Kidney (tissue), 14 donors: ENCODE measurements around the gene CSF1. TPM values are rescaled to one million over a fixed set of nuclear protein-coding genes. Genes with fewer than 3 reads are reported as not detected.

ENCODE experiments used
- DNase-seq, 5 donors: peaks; one replicate each; pipeline ENCODE4 v3.0.0-alpha.2; 2013 to 2020
- FAIRE-seq: peaks from 2 replicates; lab custom pipeline; 2012; peaks lifted over from hg19 to GRCh38; lab: Jason Lieb, UNC
- H3K27ac ChIP-seq, 2 donors: one replicate each; pipeline ENCODE4 v1.7.0; 2013; ENCODE audit warnings: low read depth in 2 of 2, low read length in 2 of 2, inconsistent platforms in 1 of 2
- H3K27me3 ChIP-seq: one replicate; pipeline ENCODE4 v1.7.1; 2013; ENCODE audit warnings: low read length, inconsistent platforms; ENCODE audit not compliant: control insufficient read depth, insufficient read depth
- H3K36me3 ChIP-seq, 3 donors: one replicate each; pipeline versions ENCODE4 v1.7.0 to v1.7.1; 2013; ENCODE audit warnings: low read length in 3 of 3, control low read depth in 1 of 3, inconsistent platforms in 1 of 3; ENCODE audit not compliant: insufficient read depth in 3 of 3, control insufficient read depth in 2 of 3
- H3K4me1 ChIP-seq, 3 donors: one replicate each; pipeline versions ENCODE4 v1.7.0 to v1.7.1; 2013; ENCODE audit warnings: low read length in 3 of 3, inconsistent platforms in 1 of 3, low read depth in 1 of 3; ENCODE audit not compliant: control insufficient read depth in 2 of 3, insufficient read depth in 2 of 3
- H3K4me3 ChIP-seq, 3 donors: one replicate each; pipeline versions ENCODE4 v1.7.0 to v1.8.1; 2013; ENCODE audit warnings: low read length in 3 of 3, control low read depth in 1 of 3, inconsistent platforms in 1 of 3
- H3K9ac ChIP-seq, 3 donors: one replicate each; pipeline versions ENCODE4 v1.7.0 to v1.7.1; 2013; ENCODE audit warnings: low read length in 3 of 3, control low read depth in 1 of 3, inconsistent platforms in 1 of 3
- H3K9me3 ChIP-seq, 3 donors: one replicate each; pipeline versions ENCODE4 v1.7.0 to v1.7.1; 2013; ENCODE audit warnings: low read length in 3 of 3, control low read depth in 1 of 3, inconsistent platforms in 1 of 3; ENCODE audit not compliant: control insufficient read depth in 2 of 3, insufficient read depth in 1 of 3
- CTCF ChIP-seq: IDR thresholded peaks from 3 replicates; pipeline ENCODE4 v1.5.1; 2012; ENCODE audit warnings: mild to moderate bottlenecking, moderate library complexity, borderline replicate concordance; ENCODE audit not compliant: insufficient read depth; ENCODE audit errors: extremely low read depth
- intact Hi-C: fragments of 100-400 bp; cut with DNase I; formaldehyde crosslinking; loops from one replicate; pipeline ENCODE4 v1.11.1; 2022
- polyA plus RNA-seq: library from polyadenylated mRNA; stranded (reverse); fragments of 350-450 nt; fragmentation: Illumina TruSeq; extraction: RNeasy Lipid Tissue Mini Kit (QIAGEN cat#74804); gene quantifications from one replicate; pipeline ENCODE4 v1.2.3, GENCODE V29; 2014; ENCODE audit warnings: low read depth, low replicate concordance; ENCODE audit not compliant: insufficient read depth
- total RNA-seq: library from RNA; stranded (reverse); fragmentation: NEBNext Ultra II Directional; extraction: Animal tissue kit (Norgen Biotek cat#: 25700); gene quantifications from one replicate; pipeline ENCODE4 v1.2.1, GENCODE V29; 2021
- donor health status: control.
- donor health status: control.
- donor health status: control.
- donor health status: control.
- donor health status: control.
- donor health status: DM: yes; HTN: yes; CAD: no.
- donor health status: Normal renal cell carcinoma (clear cell type).

Gene CSF1
- total and polyA plus RNA-seq, 2 donors from 2014 or later = 11.1 to 33.8 TPM

DNA sequence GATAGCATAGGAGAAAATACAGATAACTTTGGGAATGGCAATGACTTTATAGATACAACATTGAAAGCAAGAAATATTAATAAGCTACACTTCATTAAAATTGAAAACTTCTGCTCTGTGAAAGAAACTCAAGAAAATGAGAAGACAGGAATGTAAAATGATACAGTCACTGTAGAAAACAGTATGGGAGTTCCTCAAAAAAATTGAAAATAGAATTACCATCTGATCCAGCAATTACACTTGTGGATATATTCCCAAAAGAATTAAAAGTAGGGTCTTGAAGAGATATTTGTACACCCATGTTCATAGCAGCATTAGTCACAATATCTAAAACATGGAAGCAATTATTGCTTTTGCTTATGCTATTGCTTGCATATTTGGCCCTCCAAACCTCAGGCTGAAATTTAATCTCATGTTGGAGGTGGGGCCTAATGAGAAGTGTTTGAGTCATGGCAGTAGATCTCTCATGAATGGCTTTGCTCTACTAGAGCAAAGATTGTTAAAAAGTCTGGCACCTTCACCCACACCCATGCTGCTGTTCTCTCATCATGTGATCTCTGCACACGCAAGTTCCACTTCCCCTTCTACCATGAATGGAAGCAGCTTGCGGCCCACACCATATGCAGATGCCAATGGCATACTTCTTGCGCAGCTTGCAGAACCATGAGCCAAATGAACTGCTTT is 58.6 kb downstream of the CSF1 start:
- Histone ChIP-seq H3K9ac (no peak overlapping the region), H3K9me3 (no peaks in the 10 kb centered on the region), H3K27me3 (no peaks in the 10 kb centered on the region), H3K27ac (no peak overlapping the region), H3K4me3 (no peak overlapping the region), H3K4me1 (no peaks in the 10 kb centered on the region), H3K36me3 (no peaks in the 10 kb centered on the region)
- DNase-seq (no peak), FAIRE-seq (no peak)
- intact Hi-C loops = no loop called here
- TF ChIP-seq CTCF = no peak

DNA sequence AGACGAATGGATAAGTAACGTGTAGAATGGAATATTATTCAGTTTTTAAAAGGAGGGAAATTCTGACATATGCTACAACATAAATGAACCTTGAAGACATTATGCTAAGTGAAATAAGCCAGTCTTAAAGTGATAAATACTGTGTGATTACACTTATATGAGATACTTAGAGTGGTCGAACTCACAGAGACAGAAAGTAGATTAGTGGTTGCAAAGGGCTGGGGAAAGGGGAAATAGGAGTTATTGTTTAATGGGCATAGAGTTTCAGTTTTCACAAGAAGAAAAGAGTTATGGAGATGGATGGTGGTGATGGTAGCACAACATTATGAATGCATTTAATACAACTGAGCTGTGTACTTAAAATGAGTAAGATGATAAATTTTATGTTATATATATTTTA is 59.3 kb downstream of the CSF1 start:
- H3K27ac ChIP-seq = no peak overlapping the region
- DNase-seq (no peak), FAIRE-seq (no peak)
- no peaks in the 10 kb centered on the region for H3K4me1 ChIP-seq
- H3K36me3 ChIP-seq = no peaks in the 10 kb centered on the region
- H3K27me3 ChIP-seq = no peaks in the 10 kb centered on the region
- TF ChIP-seq CTCF = no peak
- H3K4me3 ChIP-seq = no peak overlapping the region
- intact Hi-C loops = no loop called here
- H3K9me3 ChIP-seq = no peaks in the 10 kb centered on the region
- H3K9ac ChIP-seq = no peak overlapping the region

- H3K27me3 ChIP-seq = no peaks in the 10 kb centered on the region
- DNase-seq (no peak), FAIRE-seq (no peak)
- no peak overlapping the region for H3K27ac ChIP-seq
- no peaks in the 10 kb centered on the region for H3K4me1 ChIP-seq
- intact Hi-C loops = no loop called here
- H3K4me3 ChIP-seq = no peak overlapping the region
- no peak overlapping the region for H3K9ac ChIP-seq
- TF ChIP-seq CTCF = no peak
- no peaks in the 10 kb centered on the region for H3K36me3 ChIP-seq
- H3K9me3 ChIP-seq = no peaks in the 10 kb centered on the region
These were observed 60.9 kb downstream of the CSF1 start for GRCh38 chr1:109971559-109971958.

DNA sequence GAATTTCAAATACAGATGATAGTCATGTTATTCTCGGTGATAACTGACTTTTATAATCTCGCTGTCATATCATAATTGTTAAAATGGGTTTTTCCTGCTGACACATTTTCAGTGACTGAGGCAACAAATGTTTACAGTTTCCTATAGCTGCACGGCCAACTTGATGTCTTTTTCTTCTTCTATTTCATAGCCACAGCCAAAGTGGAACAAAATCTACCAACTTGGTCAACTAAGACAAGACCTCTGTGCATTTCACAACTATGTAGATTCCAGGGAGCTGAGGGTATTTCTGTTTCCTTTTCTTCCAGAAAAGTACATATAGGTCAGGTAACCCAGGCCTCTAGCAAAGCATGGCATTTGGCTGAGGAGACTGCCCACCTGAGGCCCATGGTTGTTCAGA is 63.5 kb downstream of the CSF1 start:
- H3K9ac ChIP-seq = no peak overlapping the region
- no peak overlapping the region for H3K4me3 ChIP-seq
- no peak for DNase-seq
- no peaks in the 10 kb centered on the region for H3K27me3 ChIP-seq
- no peaks in the 10 kb centered on the region for H3K9me3 ChIP-seq
- no peak for TF ChIP-seq CTCF
- no peak overlapping the region for H3K27ac ChIP-seq
- FAIRE-seq = no peak
- H3K36me3 ChIP-seq = no peaks in the 10 kb centered on the region
- intact Hi-C loops = no loop called here
- peaks cover 0 to 3% (median 0%) of the 10 kb centered on the region in 3 donors for H3K4me1 ChIP-seq
